Sigmoid colon (tissue), 7 donors: ENCODE data around the gene GPR33. TPM values are rescaled to one million over a fixed set of nuclear protein-coding genes. Genes with fewer than 3 reads are reported as not detected.

Experiments used
- DNase-seq: peaks from one replicate; pipeline ENCODE4 v3.0.0-alpha.2; 2019
- H3K27ac ChIP-seq, 4 donors: fragments of 200-600 bp; sonication (generic); one replicate each; pipeline ENCODE4 v1.5.1; 2016 to 2019; ENCODE audit warnings: mild to moderate bottlenecking in 1 of 4
- H3K27me3 ChIP-seq, 3 donors: fragments of 200-600 bp; sonication (generic); one replicate each; pipeline ENCODE4 v1.5.1; 2019; ENCODE audit warnings: mild to moderate bottlenecking in 1 of 3
- H3K36me3 ChIP-seq, 4 donors: fragments of 200-600 bp; sonication (generic); one replicate each; pipeline ENCODE4 v1.5.1; 2016 to 2019
- H3K4me1 ChIP-seq, 4 donors: fragments of 200-600 bp; sonication (generic); one replicate each; pipeline ENCODE4 v1.5.1; 2017 to 2019
- H3K4me3 ChIP-seq, 4 donors: fragments of 200-600 bp; sonication (generic); one replicate each; pipeline ENCODE4 v1.5.1; 2017 to 2019; ENCODE audit warnings: mild to moderate bottlenecking in 2 of 4, moderate library complexity in 1 of 4
- H3K9me3 ChIP-seq, 4 donors: fragments of 200-600 bp in 3 of 4; sonication (generic) in 3 of 4; one replicate each; pipeline versions ENCODE4 v1.5.1 to v1.6.1; 2013 to 2019
- EP300 ChIP-seq, 4 donors: sonication (generic); formaldehyde crosslinking; IDR thresholded peaks; one replicate each; pipeline ENCODE4 v1.6.1; 2017; ENCODE audit warnings: antibody characterized with exemption in 4 of 4
- POLR2A ChIP-seq, 2 donors: fragments of 450-650 bp; IDR thresholded peaks; one replicate each; pipeline ENCODE4 v1.6.1; 2016; ENCODE audit warnings: antibody characterized with exemption in 2 of 2, mild to moderate bottlenecking in 2 of 2, moderate library complexity in 2 of 2
- POLR2AphosphoS5 ChIP-seq, 4 donors: sonication (generic); formaldehyde crosslinking; IDR thresholded peaks; one replicate each; pipeline ENCODE4 v1.6.1; 2017; ENCODE audit warnings: antibody characterized with exemption in 4 of 4
- WGBS, 2 donors: extraction: QIAGEN DNeasy Blood & Tissue Kit; methylation state at CpG; one replicate each; pipeline ENCODE4 v1.1.7; 2013; 5-methylcytosine and 5-hydroxymethylcytosine counted together
- intact Hi-C: fragments of 100-400 bp; cut with DNase I; formaldehyde crosslinking; loops from one replicate; pipeline ENCODE4 v1.15.1; 2023
- polyA plus RNA-seq, 3 donors: library from polyadenylated mRNA; stranded (reverse); fragments of 200-250 nt; gene quantifications; one replicate each; pipeline ENCODE4 v1.2.3, GENCODE V29; 2013
- total RNA-seq, 4 donors: library from RNA; depleted of rRNA; stranded (reverse); fragments of >200 nt; gene quantifications; one replicate each; pipeline ENCODE4 v1.1.0, GENCODE V29; 2016
- TF ChIP-seq, protein P1 (sequence below), 4 experiments: fragments of 450-650 bp in 3 of 4; fragments of 200-600 bp in 1 of 4; IDR thresholded peaks; one replicate each; pipeline ENCODE4 v1.5.1; 2016 to 2019; ENCODE audit warnings: antibody characterized with exemption in 4 of 4, mild to moderate bottlenecking in 3 of 4, moderate library complexity in 2 of 4
- donor health status: healthy with polysubstance abuse.
- donor health status: Bipolar disorder and iron deficiency.
- donor health status: healthy.

Gene GPR33
- total and polyA plus RNA-seq, 7 donors = not detected

DNA sequence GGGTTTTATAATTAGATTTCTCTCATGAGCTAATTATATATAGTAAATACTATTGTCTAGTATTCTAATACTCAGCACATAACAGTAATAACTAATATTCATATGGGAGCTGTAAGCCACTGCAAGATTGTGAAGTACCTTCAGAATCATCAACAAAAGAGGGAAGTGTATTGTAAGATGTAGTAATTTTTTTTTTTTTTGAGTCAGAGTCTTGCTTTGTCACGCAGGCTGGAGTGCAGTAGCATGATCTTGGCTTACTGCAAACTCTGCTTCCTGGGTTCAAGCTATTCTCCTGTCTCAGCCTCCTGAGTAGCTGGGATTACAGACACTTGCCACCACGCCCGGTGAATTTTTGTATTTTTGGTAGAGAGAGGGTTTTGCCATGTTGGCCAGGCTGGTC is 3.1 kb downstream of the GPR33 start:
- WGBS, 2 donors = 80 to 91% methylated on average over 3 of the region's 3 CpGs

GRCh38 chr14:31480156-31480555 is 7.7 kb downstream of the GPR33 start:
- intact Hi-C loops = no loop called here
- no peak for DNase-seq
- no peaks in the 10 kb centered on the region for H3K27me3 ChIP-seq
- TF ChIP-seq POLR2A (IDR thresholded peaks at IDR 0.05) (no peak), EP300 (IDR thresholded peaks at IDR 0.05) (no peak), POLR2AphosphoS5 (IDR thresholded peaks at IDR 0.05) (no peak)
- 82 to 97% methylated on average over 4 of the region's 4 CpGs for WGBS, 2 donors
- H3K9me3 ChIP-seq = no peaks in the 10 kb centered on the region
- H3K27ac ChIP-seq = no peak overlapping the region
- H3K4me3 ChIP-seq = no peak overlapping the region
- H3K36me3 ChIP-seq = no peaks in the 10 kb centered on the region
- H3K4me1 ChIP-seq = no peaks in the 10 kb centered on the region

More for the DNA sequence above, 3.1 kb downstream of the GPR33 start:
- no peak overlapping the region for H3K27ac ChIP-seq
- no peaks in the 10 kb centered on the region for H3K4me1 ChIP-seq
- TF ChIP-seq, protein P1, sequence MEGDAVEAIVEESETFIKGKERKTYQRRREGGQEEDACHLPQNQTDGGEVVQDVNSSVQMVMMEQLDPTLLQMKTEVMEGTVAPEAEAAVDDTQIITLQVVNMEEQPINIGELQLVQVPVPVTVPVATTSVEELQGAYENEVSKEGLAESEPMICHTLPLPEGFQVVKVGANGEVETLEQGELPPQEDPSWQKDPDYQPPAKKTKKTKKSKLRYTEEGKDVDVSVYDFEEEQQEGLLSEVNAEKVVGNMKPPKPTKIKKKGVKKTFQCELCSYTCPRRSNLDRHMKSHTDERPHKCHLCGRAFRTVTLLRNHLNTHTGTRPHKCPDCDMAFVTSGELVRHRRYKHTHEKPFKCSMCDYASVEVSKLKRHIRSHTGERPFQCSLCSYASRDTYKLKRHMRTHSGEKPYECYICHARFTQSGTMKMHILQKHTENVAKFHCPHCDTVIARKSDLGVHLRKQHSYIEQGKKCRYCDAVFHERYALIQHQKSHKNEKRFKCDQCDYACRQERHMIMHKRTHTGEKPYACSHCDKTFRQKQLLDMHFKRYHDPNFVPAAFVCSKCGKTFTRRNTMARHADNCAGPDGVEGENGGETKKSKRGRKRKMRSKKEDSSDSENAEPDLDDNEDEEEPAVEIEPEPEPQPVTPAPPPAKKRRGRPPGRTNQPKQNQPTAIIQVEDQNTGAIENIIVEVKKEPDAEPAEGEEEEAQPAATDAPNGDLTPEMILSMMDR (IDR thresholded peaks at IDR 0.05) = no peak
- TF ChIP-seq POLR2AphosphoS5 (IDR thresholded peaks at IDR 0.05) = no peak
- no peak for TF ChIP-seq EP300 (IDR thresholded peaks at IDR 0.05)
- TF ChIP-seq POLR2A (IDR thresholded peaks at IDR 0.05) = no peak
- intact Hi-C loops = no loop called here
- H3K36me3 ChIP-seq = no peaks in the 10 kb centered on the region
- H3K27me3 ChIP-seq = no peaks in the 10 kb centered on the region
- H3K9me3 ChIP-seq = no peaks in the 10 kb centered on the region
- no peak for DNase-seq
- no peak overlapping the region for H3K4me3 ChIP-seq

DNA sequence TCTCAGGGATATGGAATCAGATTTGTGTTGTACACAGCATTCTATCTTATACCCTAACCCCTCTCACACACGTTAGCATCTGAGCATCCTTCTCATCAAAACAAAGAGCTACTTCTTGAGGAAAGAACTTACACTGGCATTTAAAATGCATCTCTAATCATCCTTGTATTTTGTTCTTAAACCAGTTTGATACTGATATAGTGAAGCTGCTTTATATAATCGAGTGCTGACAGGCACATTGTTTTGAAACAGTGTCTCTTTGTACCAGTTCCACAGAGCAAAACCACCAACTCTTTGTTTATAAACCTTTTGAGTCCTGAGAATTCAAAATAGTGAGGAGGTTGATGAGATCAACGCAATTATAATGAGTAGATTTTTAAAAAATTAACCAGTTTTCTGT is 8.8 kb downstream of the GPR33 start:
- H3K4me1 ChIP-seq = no peaks in the 10 kb centered on the region
- 77 to 80% methylated on average over 3 of the region's 3 CpGs for WGBS, 2 donors
- DNase-seq = no peak
- TF ChIP-seq POLR2A (IDR thresholded peaks at IDR 0.05) (no peak), EP300 (IDR thresholded peaks at IDR 0.05) (no peak), POLR2AphosphoS5 (IDR thresholded peaks at IDR 0.05) (no peak)
- TF ChIP-seq, protein P1 (IDR thresholded peaks at IDR 0.05) = no peak
- no peaks in the 10 kb centered on the region for H3K9me3 ChIP-seq
- no peak overlapping the region for H3K4me3 ChIP-seq
- H3K36me3 ChIP-seq = no peaks in the 10 kb centered on the region
- no peak overlapping the region for H3K27ac ChIP-seq
- intact Hi-C loops = no loop called here
- no peaks in the 10 kb centered on the region for H3K27me3 ChIP-seq

GRCh38 chr14:31477248-31477647 is 10.6 kb downstream of the GPR33 start:
- 96% methylated on average over 6 of the region's 6 CpGs for WGBS, 2 donors
- DNase-seq = no peak
- Histone ChIP-seq H3K4me1 (no peaks in the 10 kb centered on the region), H3K36me3 (no peaks in the 10 kb centered on the region), H3K4me3 (no peak overlapping the region), H3K27me3 (no peaks in the 10 kb centered on the region), H3K9me3 (no peaks in the 10 kb centered on the region), H3K27ac (no peak overlapping the region)
- no peak for TF ChIP-seq EP300 (IDR thresholded peaks at IDR 0.05)
- TF ChIP-seq, protein P1 (IDR thresholded peaks at IDR 0.05) = no peak
- TF ChIP-seq POLR2AphosphoS5 (IDR thresholded peaks at IDR 0.05) = no peak
- TF ChIP-seq POLR2A (IDR thresholded peaks at IDR 0.05) = no peak
- intact Hi-C loops = no loop called here

- Histone ChIP-seq H3K27ac (no peak overlapping the region), H3K36me3 (no peaks in the 10 kb centered on the region), H3K27me3 (no peaks in the 10 kb centered on the region), H3K4me3 (no peak overlapping the region), H3K9me3 (no peaks in the 10 kb centered on the region), H3K4me1 (no peaks in the 10 kb centered on the region)
- TF ChIP-seq, protein P1 (IDR thresholded peaks at IDR 0.05) = no peak
- TF ChIP-seq EP300 (IDR thresholded peaks at IDR 0.05) (no peak), POLR2AphosphoS5 (IDR thresholded peaks at IDR 0.05) (no peak), POLR2A (IDR thresholded peaks at IDR 0.05) (no peak)
- no peak for DNase-seq
- intact Hi-C loops = no loop called here
- 88 to 90% methylated on average over 4 of the region's 4 CpGs for WGBS, 2 donors
Observed at GRCh38 chr14:31476131-31476866, 11.5 kb downstream of the GPR33 start.
